ENCODE measurements around the gene PCSK5. TPM values are rescaled to one million over a fixed set of nuclear protein-coding genes. Genes with fewer than 3 reads are reported as not detected.

PCSK5 gene
- total RNA-seq, 1 experiment from 2014 or later = 0.17 TPM

DNA sequence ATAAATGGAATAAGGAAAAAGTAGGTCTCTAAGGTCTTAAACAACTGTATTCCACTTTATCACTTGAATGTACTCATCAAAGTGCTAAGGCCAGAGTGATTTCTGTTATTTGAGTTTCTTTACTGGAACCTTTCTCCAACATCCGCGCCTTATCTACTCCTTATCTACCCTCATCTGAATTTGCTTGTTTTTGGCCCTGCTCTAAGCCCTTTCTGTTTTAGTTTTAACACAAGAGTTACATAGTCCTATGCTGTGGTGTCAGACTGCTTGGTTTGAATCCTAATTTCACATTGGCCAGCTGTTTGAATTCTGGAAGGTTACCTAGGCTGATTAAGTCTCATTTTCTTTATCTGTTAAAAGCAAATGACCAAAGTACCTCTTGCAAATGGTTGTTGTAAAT lies 128.3 kb downstream of the PCSK5 start:
- no peak for DNase-seq (ENCODE audit: low spot score)
- no peaks in the 10 kb centered on the region for H3K36me3 ChIP-seq (ENCODE audit: insufficient read depth, low read length, poor library complexity, severe bottlenecking)
- no peak for TF ChIP-seq EZH2 (IDR thresholded peaks at IDR 0.05; ENCODE audit: borderline replicate concordance, low read depth, low read length, poor library complexity, severe bottlenecking)
- TF ChIP-seq, protein P1, sequence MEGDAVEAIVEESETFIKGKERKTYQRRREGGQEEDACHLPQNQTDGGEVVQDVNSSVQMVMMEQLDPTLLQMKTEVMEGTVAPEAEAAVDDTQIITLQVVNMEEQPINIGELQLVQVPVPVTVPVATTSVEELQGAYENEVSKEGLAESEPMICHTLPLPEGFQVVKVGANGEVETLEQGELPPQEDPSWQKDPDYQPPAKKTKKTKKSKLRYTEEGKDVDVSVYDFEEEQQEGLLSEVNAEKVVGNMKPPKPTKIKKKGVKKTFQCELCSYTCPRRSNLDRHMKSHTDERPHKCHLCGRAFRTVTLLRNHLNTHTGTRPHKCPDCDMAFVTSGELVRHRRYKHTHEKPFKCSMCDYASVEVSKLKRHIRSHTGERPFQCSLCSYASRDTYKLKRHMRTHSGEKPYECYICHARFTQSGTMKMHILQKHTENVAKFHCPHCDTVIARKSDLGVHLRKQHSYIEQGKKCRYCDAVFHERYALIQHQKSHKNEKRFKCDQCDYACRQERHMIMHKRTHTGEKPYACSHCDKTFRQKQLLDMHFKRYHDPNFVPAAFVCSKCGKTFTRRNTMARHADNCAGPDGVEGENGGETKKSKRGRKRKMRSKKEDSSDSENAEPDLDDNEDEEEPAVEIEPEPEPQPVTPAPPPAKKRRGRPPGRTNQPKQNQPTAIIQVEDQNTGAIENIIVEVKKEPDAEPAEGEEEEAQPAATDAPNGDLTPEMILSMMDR (conservative IDR thresholded peaks at IDR 0.05; ENCODE audit: low read depth, low read length) = no peak
- intact Hi-C loops (cut with micrococcal nuclease; ENCODE audit: unreplicated experiment) = no loop called here
- POLR2A ChIA-PET (ENCODE audit: low non-redundant PET) = no interaction called here
- no peak overlapping the region for H3K27ac ChIP-seq (ENCODE audit: low read depth, low read length, poor library complexity, severe bottlenecking)
- no peaks in the 10 kb centered on the region for H3K9me3 ChIP-seq (ENCODE audit: low read depth, low read length, poor library complexity, severe bottlenecking)
- peaks cover 35% of the 10 kb centered on the region for H3K27me3 ChIP-seq (replicated peaks; ENCODE audit: insufficient read depth, low read depth, low read length, poor library complexity)
- no peak overlapping the region for H3K4me3 ChIP-seq (ENCODE audit: low read depth, low read length, poor library complexity, severe bottlenecking)
- H3K4me1 ChIP-seq (ENCODE audit: insufficient read depth, low read length, poor library complexity, severe bottlenecking) = no peaks in the 10 kb centered on the region
- CTCF ChIA-PET = no interaction called here
- BruUV-seq (replicated peaks) = no TSS peak

DNA sequence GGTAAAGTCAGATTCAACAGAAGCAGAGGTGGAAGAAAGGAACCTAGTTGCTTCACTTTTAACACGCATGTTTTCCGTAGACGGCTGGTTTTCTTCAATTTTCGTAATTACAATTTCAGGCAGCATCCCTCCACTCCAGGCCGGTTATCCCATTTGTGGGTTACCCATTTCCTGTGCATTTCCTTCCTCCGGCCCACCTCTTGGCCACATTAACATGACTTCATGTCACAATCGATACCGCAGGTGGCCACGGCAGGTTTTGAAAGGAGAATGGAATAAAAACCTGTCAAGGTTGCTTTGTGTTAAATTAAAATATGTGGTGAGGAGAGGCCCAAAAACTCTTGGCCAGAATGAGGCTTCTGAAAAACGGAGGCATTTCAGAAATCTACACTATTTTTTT lies 130.2 kb downstream of the PCSK5 start:
- peaks cover 40% of the 10 kb centered on the region for H3K27me3 ChIP-seq (replicated peaks; ENCODE audit: insufficient read depth, low read depth, low read length, poor library complexity)
- CTCF ChIA-PET = no interaction called here
- BruUV-seq (replicated peaks) = no TSS peak
- no peak overlapping the region for H3K27ac ChIP-seq (ENCODE audit: low read depth, low read length, poor library complexity, severe bottlenecking)
- H3K9me3 ChIP-seq (ENCODE audit: low read depth, low read length, poor library complexity, severe bottlenecking) = no peaks in the 10 kb centered on the region
- no peaks in the 10 kb centered on the region for H3K36me3 ChIP-seq (ENCODE audit: insufficient read depth, low read length, poor library complexity, severe bottlenecking)
- no peaks in the 10 kb centered on the region for H3K4me1 ChIP-seq (ENCODE audit: insufficient read depth, low read length, poor library complexity, severe bottlenecking)
- no peak overlapping the region for H3K4me3 ChIP-seq (ENCODE audit: low read depth, low read length, poor library complexity, severe bottlenecking)
- TF ChIP-seq, protein P1 (conservative IDR thresholded peaks at IDR 0.05; ENCODE audit: low read depth, low read length) = no peak
- no peak for TF ChIP-seq EZH2 (IDR thresholded peaks at IDR 0.05; ENCODE audit: borderline replicate concordance, low read depth, low read length, poor library complexity, severe bottlenecking)
- intact Hi-C loops (cut with micrococcal nuclease; ENCODE audit: unreplicated experiment) = no loop called here
- POLR2A ChIA-PET (ENCODE audit: low non-redundant PET) = no interaction called here
- DNase-seq (ENCODE audit: low spot score) = no peak

DNA sequence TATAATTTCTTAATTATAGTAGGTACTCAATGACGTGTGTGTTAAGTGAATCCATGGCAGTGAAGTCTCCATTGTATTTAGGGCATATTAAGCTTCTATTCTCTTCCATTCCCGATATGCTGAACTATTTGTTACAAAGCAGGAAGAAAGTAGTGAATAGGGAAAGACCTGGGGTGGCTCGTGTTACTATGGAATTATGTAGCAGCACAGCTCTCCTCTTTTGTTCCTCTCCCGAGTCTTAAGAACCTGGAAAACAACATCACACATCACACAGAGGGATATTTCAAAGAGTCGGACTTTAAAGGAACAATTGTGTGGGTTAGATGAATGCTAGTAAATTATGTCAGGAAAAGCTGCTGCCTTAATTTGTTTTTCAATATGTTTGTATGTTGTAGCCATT lies 131.8 kb downstream of the PCSK5 start:
- ChIA-PET CTCF (no interaction called here), POLR2A (ENCODE audit: low non-redundant PET) (no interaction called here)
- H3K4me1 ChIP-seq (ENCODE audit: insufficient read depth, low read length, poor library complexity, severe bottlenecking) = no peaks in the 10 kb centered on the region
- intact Hi-C loops (cut with micrococcal nuclease; ENCODE audit: unreplicated experiment) = no loop called here
- no peaks in the 10 kb centered on the region for H3K9me3 ChIP-seq (ENCODE audit: low read depth, low read length, poor library complexity, severe bottlenecking)
- peaks cover 44% of the 10 kb centered on the region for H3K27me3 ChIP-seq (replicated peaks; ENCODE audit: insufficient read depth, low read depth, low read length, poor library complexity)
- no peak for DNase-seq (ENCODE audit: low spot score)
- no TSS peak for BruUV-seq (replicated peaks)
- H3K27ac ChIP-seq (ENCODE audit: low read depth, low read length, poor library complexity, severe bottlenecking) = no peak overlapping the region
- H3K36me3 ChIP-seq (ENCODE audit: insufficient read depth, low read length, poor library complexity, severe bottlenecking) = no peaks in the 10 kb centered on the region
- TF ChIP-seq, protein P1 (conservative IDR thresholded peaks at IDR 0.05; ENCODE audit: low read depth, low read length) = no peak
- no peak for TF ChIP-seq EZH2 (IDR thresholded peaks at IDR 0.05; ENCODE audit: borderline replicate concordance, low read depth, low read length, poor library complexity, severe bottlenecking)
- H3K4me3 ChIP-seq (ENCODE audit: low read depth, low read length, poor library complexity, severe bottlenecking) = no peak overlapping the region

Measured in A673 (cell line).